ENCODE data around the gene ZNF79.

Gene ZNF79

GRCh38 chr9:127428348-127428747, 4.2 kb downstream of the ZNF79 start:
- no peak for DNase-seq (ENCODE audit: low spot score)

GRCh38 chr9:127430415-127430814, 6.2 kb downstream of the ZNF79 start:
- no peak for DNase-seq (ENCODE audit: low spot score)

- no peak for DNase-seq (ENCODE audit: low spot score)
Measured at GRCh38 chr9:127437497-127438264, 13.5 kb downstream of the ZNF79 start.

- DNase-seq (ENCODE audit: low spot score): no peak
Measured at GRCh38 chr9:127438394-127438793, 14.2 kb downstream of the ZNF79 start.

GRCh38 chr9:127444283-127444920, 20.2 kb downstream of the ZNF79 start:
- no peak for DNase-seq (ENCODE audit: low spot score)

- DNase-seq (ENCODE audit: low spot score): no peak
Measured at GRCh38 chr9:127444921-127445850, 21.0 kb downstream of the ZNF79 start.

- no peak for DNase-seq (ENCODE audit: low spot score)
Measured at GRCh38 chr9:127445851-127446712, 21.9 kb downstream of the ZNF79 start.

GRCh38 chr9:127446713-127447415, 22.7 kb downstream of the ZNF79 start:
- DNase-seq (ENCODE audit: low spot score): no peak

- no peak for DNase-seq (ENCODE audit: low spot score)
Measured at GRCh38 chr9:127447416-127448111, 23.4 kb downstream of the ZNF79 start.

- no peak for DNase-seq (ENCODE audit: low spot score)
Measured at GRCh38 chr9:127448112-127448805, 24.1 kb downstream of the ZNF79 start.

GRCh38 chr9:127449332-127449966, 25.3 kb downstream of the ZNF79 start:
- DNase-seq (ENCODE audit: low spot score): no peak

- peak; percentile 40 for DNase-seq (ENCODE audit: low spot score)
Measured at GRCh38 chr9:127450243-127450760, 26.1 kb downstream of the ZNF79 start.

GRCh38 chr9:127450830-127451607, 26.8 kb downstream of the ZNF79 start, which contains the start of the genes LRSAM1 and RPL12:
LRSAM1 (plus strand) TSS chr9:127451510; CDS start chr9:127454528, 3,018 bp downstream.
RPL12 (minus strand) TSS chr9:127451406; CDS start chr9:127451317, 89 bp downstream.
- peak; percentile 97 for DNase-seq (ENCODE audit: low spot score)

GRCh38 chr9:127451608-127451857, 27.4 kb downstream of the ZNF79 start:
- no peak for DNase-seq (ENCODE audit: low spot score)

- peak; percentile 76 for DNase-seq (ENCODE audit: low spot score)
Measured at GRCh38 chr9:127451858-127452656, 27.9 kb downstream of the ZNF79 start.

GRCh38 chr9:127452691-127453090, 28.5 kb downstream of the ZNF79 start:
- no peak for DNase-seq (ENCODE audit: low spot score)

- peak; percentile 39 for DNase-seq (ENCODE audit: low spot score)
Measured at GRCh38 chr9:127455324-127455992, 31.3 kb downstream of the ZNF79 start.

All from AG20443 (cell line).